ENCODE results near the gene KRTAP5-11.
"Not testable (repeated sequence)": the region's sequence is repeated elsewhere in the genome, so short reads cannot be mapped to it uniquely, and the experiment has no call there.

KRTAP5-11 gene

GRCh38 chr11:71554996-71555395 is 27.7 kb downstream of the KRTAP5-11 start:
- DNase-seq, result no peak

GRCh38 chr11:71551711-71552110 is 31.0 kb downstream of the KRTAP5-11 start:
- no peak for DNase-seq

DNA sequence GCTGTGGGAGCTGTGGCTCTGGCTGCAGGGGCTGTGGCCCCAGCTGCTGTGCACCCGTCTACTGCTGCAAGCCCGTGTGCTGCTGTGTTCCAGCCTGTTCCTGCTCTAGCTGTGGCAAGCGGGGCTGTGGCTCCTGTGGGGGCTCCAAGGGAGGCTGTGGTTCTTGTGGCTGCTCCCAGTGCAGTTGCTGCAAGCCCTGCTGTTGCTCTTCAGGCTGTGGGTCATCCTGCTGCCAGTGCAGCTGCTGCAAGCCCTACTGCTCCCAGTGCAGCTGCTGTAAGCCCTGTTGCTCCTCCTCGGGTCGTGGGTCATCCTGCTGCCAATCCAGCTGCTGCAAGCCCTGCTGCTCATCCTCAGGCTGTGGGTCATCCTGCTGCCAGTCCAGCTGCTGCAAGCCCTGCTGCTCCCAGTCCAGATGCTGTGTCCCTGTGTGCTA is 33.9 kb downstream of the KRTAP5-11 start:
- DNase-seq, result no peak

DNA sequence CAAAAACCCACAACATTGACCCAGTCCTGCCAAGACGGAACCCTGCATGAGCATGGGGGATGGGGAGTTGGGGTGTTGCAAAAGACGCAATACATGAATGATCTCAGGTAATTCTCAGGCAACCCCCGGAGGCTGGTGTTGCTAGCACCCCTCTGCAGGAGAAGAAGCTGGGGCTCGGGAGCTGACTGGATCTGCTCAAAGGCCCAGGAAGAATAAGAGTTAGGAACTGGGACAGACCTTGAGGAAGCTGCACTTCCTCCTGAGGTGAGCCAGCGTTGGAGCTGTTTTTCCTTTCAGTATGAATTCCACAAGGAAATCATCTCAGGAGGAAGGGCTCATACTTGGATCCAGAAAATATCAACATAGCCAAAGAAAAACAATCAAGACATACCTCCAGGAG is 34.6 kb downstream of the KRTAP5-11 start, which contains the start of gene KRTAP5-9:
Gene KRTAP5-9, plus strand, starts transcription at position 301 of the 400 bp plus-strand sequence. CDS start 238 bp downstream, outside the sequence.
- DNase-seq, result no peak

- DNase-seq, result no peak
Measured at GRCh38 chr11:71545405-71545966, 37.2 kb downstream of the KRTAP5-11 start.

GRCh38 chr11:71544525-71545214 is 38.0 kb downstream of the KRTAP5-11 start:
- DNase-seq, result no peak

DNA sequence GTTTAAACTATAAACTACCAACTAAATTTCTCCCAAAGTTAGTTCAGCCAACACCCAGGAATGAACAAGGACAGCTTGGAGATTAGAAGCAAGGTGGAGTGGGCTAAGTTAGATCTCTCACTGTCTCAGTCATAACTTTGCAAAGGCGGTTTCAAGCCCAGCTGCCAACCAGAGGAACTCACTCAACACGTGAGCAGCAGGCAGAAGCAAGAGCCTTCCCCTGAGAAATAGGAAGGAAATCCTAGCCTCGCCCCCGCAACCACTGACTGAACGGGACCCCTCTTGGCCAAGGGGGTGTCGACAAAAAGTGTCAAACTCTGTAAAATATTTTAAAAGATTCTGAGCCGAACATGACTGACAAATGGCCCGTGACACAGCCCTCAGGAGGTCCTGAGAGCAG is 38.8 kb downstream of the KRTAP5-11 start:
- no peak for DNase-seq

GRCh38 chr11:71542879-71543777 is 39.5 kb downstream of the KRTAP5-11 start:
- DNase-seq, result no peak

- DNase-seq, result no peak
Measured at GRCh38 chr11:71542382-71542781, 40.3 kb downstream of the KRTAP5-11 start.

DNA sequence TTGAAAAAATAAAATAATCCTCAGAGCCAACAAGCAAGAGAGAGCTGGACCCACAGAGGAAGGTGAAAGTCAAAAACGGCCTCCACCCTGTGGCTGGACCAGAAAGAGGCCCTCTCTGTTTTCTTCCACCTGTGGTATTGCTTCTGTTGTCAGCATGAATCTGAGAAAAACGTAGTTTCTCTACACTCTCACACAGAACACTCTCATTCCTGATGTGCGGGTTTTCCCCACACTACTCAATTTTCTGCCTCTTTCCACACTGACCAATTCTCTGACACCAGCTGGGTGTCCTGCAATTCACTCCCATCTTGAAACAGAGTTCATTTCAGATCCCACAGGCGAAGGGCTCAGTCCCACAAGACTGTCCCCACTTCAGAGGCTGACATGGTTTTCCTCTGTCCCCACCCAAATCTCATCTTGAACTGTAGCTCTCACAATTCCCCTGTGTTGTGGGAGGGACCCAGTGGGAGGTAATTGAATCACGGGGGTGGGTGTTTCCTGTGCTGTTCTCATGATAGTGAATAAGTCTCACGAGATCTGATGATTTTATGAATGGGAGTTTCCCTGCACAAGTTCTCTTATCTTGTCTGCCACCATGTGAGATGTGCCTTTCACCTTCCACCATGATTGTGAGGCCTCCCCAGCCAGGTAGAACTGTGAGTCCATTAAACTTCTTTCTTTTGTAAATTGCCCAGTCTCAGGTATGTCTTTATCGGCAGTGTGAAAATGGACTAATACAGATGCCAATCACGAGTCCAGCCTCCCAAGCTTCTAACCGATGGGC is 42.0 kb downstream of the KRTAP5-11 start:
- not testable (repeated sequence) for DNase-seq

DNA sequence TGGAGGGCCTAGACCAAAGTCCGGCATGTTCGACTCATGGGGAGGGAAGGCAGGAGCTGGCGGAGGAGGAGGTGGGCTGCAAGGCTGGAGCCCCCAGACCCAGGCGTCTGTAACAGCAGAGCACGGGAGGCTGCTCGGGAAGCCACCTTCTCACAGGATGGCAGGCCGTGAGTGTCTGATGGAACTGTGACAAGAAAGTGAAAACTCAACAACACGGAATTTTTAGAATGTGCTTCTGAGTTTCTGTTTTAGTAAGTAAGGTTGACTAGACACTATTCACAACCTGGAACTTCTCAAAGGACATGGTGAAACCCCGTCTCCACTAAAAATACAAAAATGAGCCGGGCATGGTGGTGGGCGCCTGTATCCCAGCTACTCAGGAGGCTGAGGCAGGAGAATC is 42.7 kb downstream of the KRTAP5-11 start:
- not testable (repeated sequence) for DNase-seq

DNA sequence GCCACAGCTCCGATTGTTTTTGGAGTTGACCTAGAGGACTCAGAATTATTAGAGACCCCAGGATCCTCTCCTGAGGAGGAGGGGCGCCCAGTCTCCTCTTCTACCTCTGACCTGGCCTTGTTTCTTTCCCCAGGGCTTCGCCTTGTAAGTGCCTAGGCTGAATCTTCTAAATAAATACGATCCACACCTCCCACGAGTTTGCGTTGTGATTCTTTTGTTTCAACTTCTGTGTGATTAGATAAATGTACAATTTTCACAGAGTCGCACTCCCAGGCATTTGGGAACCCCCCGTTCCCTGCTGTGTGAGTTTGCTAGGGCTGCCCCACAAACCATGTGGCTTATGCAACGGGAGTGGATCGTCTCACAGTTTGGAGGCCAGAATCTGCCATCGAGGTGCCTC is 43.7 kb downstream of the KRTAP5-11 start:
- no peak for DNase-seq

GRCh38 chr11:71538666-71538990 is 44.0 kb downstream of the KRTAP5-11 start:
- DNase-seq, result no peak

DNA sequence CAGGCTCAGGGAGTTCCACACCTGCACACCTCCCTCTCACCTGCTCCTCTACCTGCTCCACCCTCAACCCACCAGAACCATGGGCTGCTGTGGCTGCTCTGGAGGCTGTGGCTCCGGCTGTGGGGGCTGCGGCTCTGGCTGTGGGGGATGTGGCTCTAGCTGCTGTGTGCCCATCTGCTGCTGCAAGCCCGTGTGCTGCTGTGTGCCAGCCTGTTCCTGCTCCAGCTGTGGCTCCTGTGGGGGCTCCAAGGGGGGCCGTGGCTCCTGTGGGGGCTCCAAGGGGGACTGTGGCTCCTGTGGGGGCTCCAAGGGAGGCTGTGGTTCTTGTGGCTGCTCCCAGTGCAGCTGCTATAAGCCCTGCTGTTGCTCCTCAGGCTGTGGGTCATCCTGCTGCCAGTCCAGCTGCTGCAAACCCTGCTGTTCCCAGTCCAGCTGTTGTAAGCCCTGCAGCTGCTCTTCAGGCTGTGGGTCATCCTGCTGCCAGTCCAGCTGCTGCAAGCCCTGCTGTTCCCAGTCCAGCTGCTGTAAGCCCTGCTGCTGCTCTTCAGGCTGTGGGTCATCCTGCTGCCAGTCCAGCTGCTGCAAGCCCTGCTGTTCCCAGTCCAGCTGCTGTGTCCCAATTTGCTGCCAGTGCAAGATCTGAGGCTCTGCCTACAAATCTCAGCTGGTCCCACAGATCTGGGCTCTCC is 44.6 kb downstream of the KRTAP5-11 start, which contains the start of gene KRTAP5-8:
Gene KRTAP5-8, plus strand, starts transcription at position 49 of the 689 bp plus-strand sequence. Its CDS starts 31 bp downstream, at position 80.
- DNase-seq, result not testable (repeated sequence)

GRCh38 chr11:71537537-71537936 is 45.1 kb downstream of the KRTAP5-11 start:
- no peak for DNase-seq

DNA sequence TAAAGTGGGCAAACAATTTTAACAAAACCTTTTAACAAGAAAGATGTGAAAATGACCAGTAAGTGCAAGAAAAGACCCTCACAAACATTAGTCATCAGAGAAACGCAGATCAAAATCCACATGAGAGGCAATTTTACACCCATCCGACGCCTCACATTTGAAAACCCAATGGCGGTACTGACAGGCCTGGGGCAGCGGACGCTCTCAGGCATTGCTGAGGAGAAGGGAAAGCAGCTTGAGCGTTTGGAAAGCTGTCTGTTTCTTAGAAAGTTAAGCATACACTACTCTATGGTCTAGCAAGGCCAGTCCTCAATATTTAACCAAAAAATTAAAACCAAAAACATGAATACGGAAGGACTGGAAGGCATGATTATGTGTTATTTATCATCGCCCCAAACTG is 46.9 kb downstream of the KRTAP5-11 start:
- DNase-seq, result no peak

- DNase-seq, result not testable (repeated sequence)
Measured at GRCh38 chr11:71534711-71535608, 47.7 kb downstream of the KRTAP5-11 start.

DNA sequence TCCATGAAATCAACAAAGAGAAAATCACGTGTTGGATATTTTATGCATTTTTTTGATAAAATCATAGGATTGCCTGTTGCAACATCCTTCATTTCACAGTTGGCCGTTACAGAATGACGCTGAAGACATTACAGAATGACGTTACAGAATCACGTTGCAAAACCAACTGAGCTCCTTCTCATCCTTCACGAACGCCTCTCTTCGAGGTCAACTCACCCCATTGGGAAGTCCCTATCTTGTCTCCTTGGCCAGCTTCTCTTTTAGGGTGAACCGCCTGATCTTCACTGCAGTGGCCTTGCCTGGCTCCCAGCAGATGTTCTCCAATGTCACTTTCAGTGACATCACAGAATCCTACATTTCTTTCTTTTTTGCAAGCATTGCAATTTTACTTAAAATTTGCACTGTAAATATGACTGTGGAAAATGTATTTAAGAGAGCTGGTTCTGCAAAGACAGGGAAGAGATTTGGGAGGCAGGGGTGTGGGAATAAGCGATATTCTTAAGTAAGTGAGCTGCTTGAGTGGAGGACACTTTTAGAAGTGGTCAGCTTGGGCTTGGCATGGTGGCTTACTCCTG is 50.6 kb downstream of the KRTAP5-11 start:
- no peak for DNase-seq

All from stimulated activated CD4-positive, alpha-beta T cell treated with anti-CD3 and anti-CD28 coated beads, Interleukin-2, amount 100 ng/mL, for 48 hours (primary cell).